Right lung (tissue), 10 donors: Measurements from ENCODE around the gene NFXL1. TPM values are rescaled to one million over a fixed set of nuclear protein-coding genes. Genes with fewer than 3 reads are reported as not detected.
"Not testable (repeated sequence)": the region's sequence is repeated elsewhere in the genome, so short reads cannot be mapped to it uniquely, and the experiment has no call there.

Experiments used
- DNase-seq, 2 donors: peaks; one replicate each; pipeline ENCODE4 v3.0.0-alpha.2; 2013
- long read RNA-seq, 8 donors: transcript quantifications; one replicate each; lab custom pipeline, GENCODE V29; 2026
- polyA plus RNA-seq, 5 donors: library from polyadenylated mRNA; unstranded; fragments of 120-200 nt; gene quantifications; one replicate each; pipeline versions ENCODE4 v1.2.1 to v1.2.3, GENCODE V29; 2013; ENCODE audit warnings: inconsistent platforms in 1 of 5, low replicate concordance in 1 of 5; ENCODE audit not compliant: insufficient read length in 5 of 5, insufficient read depth in 1 of 5

The NFXL1 gene
- 10 to 100 TPM; 20.3 to 33.0 (median 26.5) TPM for polyA plus RNA-seq
- long read RNA-seq, donor 1, partial matches to known transcripts = 0 of 2 reads
- long read RNA-seq, donor 1, other reads (novel, unspliced or antisense) = 0 of 2 reads
- long read RNA-seq, donor 2 = 0 reads
- long read RNA-seq, donor 3, partial matches to known transcripts = 0 of 1 reads
- long read RNA-seq, donor 3, other reads (novel, unspliced or antisense) = 0 of 1 reads
- long read RNA-seq, donor 4, partial matches to known transcripts = 0 of 3 reads
- long read RNA-seq, donor 4, other reads (novel, unspliced or antisense) = 0 of 3 reads
- long read RNA-seq, donor 5, partial matches to known transcripts = 9 of 10 reads
- long read RNA-seq, donor 5, other reads (novel, unspliced or antisense) = 0 of 10 reads
- long read RNA-seq, donor 6 = 0 reads
- long read RNA-seq, donor 7, partial matches to known transcripts = 5 of 5 reads
- long read RNA-seq, donor 7, other reads (novel, unspliced or antisense) = 0 of 5 reads
- long read RNA-seq, donor 8, partial matches to known transcripts = 0 of 2 reads
- long read RNA-seq, donor 8, other reads (novel, unspliced or antisense) = 0 of 2 reads

DNA sequence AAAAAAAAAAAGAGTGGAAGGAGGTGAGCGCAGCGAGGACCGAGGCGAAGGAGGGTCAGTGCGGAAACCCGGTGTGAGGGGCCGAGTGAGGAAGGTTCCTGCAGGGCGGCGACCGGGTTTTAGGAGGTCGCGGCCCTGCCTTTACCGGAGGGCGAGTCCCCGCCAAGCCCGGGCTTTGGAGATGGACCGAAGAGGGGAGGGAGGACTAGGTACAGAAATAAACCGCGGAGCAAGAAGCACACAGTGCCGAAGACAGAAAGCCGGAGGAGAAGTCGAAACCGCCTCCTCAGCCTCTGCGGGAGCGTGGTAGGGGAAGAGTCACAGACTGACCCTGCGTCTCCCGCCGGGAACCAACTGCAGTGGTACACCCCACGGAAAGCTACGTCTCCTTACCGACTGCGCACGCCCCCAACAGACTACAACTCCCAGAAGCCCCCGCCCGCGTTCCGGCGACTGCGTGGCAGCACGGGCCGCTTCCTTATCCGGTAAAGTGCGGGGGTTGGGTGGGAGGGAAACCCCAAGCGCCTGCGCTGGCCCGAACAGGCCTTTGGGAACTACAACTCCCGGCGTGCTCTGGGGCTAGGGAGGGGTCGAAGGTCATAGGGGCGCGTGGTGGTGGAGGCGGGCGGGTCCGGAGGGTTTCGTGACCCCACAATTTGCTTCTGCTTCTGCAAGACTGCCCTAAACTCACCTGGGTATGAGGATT is at the start of gene NFXL1:
TSS of gene NFXL1 (minus strand) at position 364 of the 706 bp plus-strand sequence. CDS start 380 bp downstream, outside the sequence.
- peak; percentile 96 to 97 for DNase-seq

DNA sequence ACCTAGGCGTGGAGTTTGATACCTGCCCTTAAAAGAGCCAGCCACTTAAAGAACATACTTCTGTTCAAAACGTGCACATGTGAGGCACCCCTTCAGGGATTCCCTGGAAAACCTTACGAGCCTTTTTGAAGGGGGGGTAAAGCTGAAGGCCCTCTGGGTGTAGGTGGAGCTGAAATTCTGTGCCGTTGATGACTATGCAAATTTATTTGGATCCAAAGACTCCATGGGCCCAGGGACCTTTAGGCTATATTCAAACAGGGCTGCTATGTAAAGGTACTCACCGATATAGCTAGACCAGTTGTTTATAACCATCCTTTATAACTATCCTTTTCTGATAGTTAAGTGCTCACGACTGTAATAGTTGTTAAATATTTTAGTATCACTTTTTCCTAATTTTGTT is 40.3 kb upstream of the NFXL1 start:
- no peak for DNase-seq

DNA sequence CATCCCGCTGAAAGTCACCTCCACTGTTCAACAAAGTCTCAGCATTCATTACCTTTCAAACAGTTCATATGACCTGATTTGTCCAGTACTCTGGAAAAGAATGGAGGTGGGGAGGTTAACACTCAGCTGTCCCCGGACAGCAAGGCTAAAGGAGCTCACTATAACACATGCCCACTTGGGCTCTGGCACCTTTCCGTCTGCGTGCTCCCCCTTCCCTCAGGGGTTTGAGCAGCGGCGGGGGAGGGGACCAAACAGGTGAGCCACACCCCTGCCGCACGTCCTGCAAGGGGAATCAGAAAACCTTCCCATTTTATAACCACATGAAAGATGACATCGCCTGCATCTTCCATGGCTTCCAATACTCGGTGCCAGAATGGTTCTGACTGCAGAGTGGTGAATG is 39.9 kb upstream of the NFXL1 start:
- no peak for DNase-seq

DNA sequence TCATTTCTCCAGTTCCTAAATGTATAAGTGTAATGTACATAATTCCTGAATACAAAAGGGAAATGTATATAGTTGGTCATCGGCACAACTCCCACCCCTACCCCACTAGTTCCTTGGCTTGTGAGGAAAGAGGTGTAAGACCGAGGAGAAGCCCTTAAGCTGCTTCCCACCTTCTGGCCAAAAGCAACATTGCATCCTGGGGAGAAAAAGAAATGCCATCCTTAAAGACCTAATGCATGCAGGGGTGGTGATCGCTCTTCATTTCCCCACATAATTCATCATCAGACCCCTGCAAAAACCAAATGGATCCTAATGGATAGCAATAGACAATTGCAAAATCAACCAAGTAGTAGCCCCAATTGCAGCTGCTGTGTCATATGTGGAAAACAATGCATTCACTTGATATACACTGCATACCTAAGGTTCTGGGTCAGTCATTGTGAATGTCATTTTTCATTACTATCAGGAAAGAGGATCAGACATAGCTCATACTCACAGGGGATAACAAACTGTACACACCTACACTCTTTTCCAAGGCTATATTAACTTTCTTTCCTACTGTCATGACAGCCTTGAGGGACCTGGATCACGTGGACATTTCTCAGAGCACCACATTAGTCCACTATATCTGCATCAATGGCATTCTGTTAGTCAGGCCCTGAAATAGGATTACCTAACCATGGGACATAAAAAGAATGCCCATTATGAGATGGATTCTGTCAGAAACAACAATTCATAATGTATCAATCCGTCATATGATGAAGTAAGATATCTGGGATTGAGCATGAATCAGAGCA is 31.7 kb upstream of the NFXL1 start:
- no peak for DNase-seq

DNA sequence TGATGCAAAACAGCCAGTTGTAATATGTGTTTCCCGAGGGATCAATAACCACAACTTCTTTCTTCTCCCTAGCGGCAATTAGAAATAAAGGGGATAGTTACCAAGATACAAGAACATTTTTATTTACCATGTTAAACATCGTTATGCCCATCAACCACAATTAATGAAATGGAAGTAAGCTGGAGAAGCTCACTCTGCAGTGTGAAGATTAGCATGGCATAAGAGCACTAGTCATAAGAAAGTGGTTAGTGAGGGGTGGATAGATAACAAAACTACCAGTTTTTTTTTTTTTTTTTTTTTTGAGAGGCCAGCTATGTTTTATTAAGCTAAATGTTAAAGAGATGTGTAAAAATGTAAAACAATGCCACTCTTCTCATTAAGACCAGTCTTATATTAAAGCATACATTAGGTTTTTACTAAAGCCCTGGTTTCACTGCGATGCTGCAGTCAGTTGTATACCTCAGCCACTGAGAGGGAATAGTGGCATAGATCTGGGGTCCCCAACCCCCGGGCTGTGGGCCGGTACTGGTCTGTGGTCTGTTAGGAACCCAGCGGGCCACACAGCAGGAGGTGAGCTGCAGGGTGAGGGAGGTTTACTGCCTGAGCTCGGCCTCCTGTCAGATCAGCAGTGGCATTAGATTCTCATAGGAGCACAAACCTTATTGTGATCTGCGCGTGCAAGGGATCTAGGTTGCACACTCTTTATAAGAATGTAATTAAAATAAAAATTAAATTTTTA is 27.9 kb upstream of the NFXL1 start:
- DNase-seq = no peak

DNA sequence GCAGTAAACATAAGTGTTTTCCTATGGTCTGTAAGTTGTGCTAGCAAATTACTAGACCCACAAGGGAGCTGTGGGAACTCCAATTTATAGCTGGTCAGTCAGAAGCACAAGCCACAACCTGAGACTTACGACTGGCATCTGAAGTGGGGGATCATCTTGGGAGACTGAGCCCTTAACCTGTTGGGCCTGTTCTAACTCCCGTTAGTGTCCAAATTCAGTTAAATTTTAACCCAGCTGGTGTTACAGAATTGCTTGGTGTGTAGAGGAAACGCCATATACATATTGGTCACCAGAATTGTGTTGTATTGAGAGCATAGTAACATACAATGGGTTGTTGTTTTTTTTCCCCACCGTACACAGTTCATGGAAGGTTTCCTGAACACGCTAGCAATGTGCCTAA is 25.1 kb upstream of the NFXL1 start:
- no peak for DNase-seq

DNA sequence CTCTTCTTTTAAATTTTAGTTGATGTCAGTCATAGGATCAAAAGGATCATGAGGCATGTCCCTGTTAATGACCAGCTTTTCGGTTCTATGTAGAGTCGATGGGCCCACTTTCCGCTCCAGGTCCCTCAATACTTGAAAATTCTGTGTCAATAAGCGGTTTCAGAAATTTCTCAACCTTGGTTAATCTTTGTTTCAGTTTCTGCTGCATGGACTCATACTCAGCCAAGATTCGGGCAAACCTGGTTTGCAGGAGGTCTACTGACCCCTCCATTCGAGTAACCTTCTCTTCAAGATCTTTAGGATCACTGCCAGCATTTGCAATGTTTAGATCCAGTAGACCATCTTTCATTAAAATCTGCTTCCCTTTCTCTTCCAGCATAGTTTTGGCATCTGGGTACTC is 22.0 kb upstream of the NFXL1 start:
- no peak for DNase-seq

DNA sequence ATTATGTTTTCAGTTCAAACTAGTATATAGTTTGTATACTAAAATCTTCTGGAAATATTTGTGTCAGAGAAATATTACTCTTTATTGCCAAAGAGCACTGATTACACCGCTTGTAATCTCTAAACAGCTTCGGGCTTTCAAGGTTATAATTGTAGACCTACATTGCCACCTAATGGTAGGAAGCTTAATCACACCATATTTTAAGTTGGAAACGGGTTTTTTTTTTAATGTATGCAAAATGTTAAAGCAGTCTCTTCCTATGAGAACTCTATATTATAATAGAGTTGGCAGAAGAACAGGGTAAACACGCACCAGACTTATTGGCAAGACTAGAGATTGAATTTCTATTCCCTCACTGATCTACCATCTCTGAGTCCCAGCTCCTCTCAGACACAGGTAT is 19.5 kb upstream of the NFXL1 start:
- peak in 1 of 2 donors; percentile 48 for DNase-seq

DNA sequence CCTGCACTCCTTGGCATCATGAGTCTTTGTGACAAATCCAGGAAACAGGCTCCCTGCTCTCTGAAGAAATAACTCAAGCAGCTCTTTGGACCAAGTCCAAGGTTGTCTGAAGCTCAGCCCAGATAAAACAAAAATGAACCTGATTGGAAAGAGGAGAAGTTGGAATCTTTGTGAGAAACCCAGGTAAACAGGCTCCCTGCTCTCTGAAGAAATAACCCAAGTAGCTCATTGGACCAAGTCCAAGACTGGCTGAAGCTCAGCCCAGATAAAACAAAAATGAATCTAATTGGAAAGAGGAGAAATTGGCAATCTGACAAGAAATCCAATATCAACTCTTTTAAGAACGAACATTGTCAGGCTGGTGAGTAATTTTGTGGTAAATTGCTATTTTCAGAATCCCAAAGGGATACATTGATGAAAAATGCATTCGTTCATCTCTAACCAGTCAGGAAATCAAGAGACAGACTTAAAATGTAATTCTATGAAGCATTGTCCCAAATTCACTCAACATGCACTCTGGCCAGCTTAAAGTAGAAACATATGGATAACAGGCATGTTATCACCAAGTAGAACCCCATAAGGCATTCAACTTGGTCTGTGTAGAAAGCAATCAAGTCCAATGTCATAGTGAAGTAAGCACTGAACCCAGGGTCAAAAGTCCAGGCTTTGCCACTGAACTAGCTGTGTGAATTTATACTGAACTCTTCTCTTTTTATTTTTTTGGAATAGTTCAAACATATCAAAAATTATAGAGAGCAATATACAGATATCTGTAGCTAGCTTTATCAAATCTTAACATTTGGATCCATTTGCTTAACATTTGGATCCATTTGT is 16.8 kb upstream of the NFXL1 start:
- peak in 1 of 2 donors; percentile 36 for DNase-seq

DNA sequence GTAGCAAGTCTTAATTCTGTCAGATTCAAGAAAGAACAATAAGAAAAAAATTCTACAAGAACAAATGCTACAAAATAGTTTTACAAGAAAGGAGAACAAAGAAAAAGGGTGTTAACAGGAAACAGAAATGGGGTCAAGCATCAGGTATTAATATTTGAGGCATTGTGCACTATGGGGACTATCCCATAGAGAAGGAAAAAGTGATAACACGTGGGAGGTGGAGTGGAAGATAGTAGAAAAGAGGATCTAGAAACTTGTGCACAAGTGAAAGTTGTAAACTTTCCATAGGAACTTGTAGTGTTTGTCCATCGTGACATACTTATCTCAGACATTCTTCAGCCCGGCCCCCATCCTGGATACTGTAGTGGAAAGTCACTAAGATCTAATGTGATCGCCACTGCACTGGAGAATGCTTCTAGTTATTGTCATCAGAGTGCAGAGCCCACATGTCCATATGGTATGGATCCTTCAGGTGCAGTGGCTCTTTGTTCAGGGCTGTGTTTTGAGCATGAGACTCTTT is 15.4 kb upstream of the NFXL1 start:
- DNase-seq = no peak

DNA sequence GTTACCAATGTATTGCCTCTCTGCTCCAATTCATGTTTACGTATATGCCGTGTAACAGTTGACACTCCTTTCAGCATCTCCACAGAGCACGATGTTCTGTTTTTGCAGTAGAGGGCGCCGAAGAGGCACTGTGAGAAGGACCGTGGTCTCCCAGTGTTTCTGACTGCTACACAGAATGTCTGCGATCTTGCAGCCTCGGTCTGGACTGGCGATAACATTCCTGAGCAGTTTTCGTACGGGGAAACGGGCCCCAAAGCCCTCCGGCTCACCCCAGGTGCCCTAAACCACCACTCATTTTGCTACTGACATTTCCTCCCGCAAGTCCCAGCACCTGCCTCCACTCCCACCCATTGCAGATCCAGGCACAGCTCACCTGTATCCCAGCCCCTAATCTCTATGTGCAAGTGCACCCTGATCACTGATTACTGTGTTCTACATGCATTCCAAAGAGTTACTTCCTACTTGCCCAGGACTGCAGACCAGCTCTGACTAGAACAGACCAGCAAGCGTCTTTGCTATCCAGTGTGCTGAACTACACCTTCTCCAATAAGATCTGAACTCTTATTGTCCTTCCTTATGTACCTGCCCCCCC is 12.4 kb upstream of the NFXL1 start:
- DNase-seq = peak; percentile 42 to 46

DNA sequence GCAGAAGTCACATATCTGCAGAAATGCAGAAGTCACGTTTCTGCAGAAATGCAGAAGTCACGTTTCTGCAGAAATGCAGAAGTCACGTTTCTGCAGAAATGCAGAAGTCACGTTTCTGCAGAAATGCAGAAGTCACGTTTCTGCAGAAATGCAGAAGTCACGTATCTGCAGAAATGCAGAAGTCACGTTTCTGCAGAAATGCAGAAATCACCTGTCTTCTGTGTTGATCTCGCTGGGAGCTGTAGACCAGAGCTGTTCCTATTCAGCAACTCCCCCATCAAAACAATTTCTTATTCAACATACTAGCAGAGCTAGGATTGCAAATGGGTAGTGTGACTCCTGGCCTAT is 8.9 kb upstream of the NFXL1 start:
- not testable (repeated sequence) for DNase-seq

DNA sequence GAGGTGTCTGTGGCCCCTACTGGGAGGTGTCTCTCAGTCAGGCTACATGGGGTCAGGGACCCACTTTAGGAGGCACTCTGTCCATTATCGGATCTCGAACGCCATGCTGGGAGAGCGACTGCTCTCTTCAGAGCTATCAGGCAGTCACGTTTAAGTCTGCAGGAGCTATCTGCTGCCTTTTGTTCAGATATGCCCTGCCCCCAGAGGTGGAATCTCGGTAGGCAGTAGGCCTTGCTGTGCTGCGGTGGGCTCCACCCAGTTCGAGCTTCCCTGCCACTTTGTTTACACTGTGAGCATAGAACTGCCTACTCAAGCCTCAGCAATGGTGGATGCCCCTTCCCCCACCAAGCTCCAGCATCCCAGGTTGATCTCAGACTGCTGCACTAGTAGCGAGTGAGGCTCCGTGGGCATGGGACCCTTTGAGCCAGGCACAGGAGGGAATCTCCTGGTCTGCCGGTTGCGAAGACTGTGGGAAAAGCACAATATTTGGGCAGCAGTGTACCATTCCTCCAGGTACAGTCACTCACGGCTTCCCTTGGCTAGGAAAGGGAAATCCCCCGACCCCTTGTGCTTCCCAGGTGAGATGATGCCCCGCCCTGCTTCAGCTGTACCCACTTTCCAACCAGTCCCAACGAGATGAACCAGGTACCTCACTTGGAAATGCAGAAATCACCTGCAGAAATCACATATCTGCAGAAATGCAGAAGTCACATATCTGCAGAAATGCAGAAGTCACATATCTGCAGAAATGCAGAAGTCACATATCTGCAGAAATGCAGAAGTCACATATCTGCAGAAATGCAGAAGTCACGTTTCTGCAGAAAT is 8.3 kb upstream of the NFXL1 start:
- DNase-seq = not testable (repeated sequence)

DNA sequence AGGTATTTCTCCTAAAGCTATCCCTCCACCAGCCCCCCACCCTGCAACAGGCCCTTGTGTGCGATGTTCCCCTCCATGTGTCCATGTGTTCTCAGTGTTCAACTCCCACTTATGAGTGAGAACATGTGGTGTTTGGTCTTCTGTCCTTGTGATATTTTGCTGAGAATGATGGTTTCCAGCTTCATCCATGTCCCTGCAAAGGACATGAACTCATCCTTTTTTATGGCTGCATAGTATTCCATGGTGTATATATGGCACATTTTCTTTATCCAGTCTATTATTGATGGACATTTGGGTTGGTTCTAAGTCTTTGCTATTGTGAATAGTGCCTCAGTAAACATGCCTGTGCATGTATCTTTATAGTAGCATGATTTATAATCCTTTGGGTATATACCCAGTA is 2.8 kb upstream of the NFXL1 start:
- not testable (repeated sequence) for DNase-seq

DNA sequence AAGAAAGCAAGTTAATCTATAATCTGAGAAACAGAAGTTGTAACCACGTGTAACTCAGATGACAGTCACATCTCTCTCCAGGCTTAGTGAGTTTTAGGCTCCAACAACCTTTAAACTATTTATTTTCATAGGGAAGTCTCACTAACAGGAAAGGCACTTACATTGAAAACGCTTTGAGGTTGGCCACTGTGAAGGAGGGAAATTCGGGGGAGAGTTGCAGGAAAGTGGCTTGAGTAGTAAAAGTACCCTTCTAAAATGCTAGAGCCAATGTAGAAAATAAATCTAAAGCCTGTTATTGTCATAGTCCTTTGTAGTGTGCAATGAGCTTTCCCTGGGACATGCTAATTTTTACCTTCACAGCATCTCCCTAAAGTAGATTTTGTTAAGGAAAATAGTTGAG is 995 bp upstream of the NFXL1 start:
- no peak for DNase-seq

DNA sequence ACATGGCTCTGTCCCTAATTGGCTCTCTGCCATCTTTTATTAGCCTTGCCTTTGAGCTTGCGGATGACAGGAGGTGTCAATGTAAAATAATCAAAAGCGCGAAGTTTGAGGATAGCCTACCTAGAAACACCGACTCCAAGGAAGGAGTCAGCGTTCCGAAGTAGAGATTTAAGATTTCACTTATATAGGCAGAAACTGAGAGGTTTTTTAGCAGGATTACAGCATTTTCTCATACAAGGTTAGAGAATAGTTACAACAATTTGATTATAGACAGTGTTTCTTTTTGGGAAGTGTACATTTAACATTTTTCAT is 499 bp upstream of the NFXL1 start:
- DNase-seq = no peak

DNA sequence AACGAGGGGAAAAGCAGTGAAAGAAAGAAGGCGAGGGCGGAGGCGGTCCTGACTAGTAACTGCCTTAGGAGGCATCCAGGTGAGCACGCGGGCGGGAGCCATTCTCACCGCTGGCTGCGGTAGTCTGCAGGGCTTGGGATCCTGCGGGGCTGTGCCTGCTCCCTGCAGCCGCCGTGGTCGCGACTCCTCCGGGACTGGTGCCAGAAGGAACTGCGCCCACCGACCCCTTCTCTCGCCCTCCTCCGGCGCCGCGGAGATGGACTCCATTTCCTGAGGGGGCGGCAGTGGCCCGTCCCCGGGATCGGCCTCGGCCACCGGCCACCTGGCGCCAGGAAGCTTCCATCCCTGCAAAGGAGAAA is 543 bp downstream of the NFXL1 start:
- no peak for DNase-seq

DNA sequence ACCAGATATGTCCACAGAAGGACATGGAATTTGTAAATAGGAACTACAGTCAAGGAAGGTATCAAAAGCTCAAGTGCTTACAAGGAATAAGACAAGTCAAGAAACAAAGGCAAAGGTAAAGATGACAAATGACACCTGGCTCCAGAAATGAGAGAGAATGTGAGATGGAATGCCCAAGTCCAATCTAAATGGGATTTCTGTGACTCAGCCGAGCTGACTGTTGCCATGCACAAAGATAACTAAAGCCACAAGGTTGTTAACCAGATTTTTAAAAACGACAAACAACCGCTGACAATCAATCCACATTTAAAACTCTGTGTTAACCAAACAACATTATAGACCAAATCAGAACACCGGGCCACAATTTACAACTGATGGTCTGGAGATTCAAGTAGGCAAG is 1.1 kb downstream of the NFXL1 start:
- DNase-seq = no peak

DNA sequence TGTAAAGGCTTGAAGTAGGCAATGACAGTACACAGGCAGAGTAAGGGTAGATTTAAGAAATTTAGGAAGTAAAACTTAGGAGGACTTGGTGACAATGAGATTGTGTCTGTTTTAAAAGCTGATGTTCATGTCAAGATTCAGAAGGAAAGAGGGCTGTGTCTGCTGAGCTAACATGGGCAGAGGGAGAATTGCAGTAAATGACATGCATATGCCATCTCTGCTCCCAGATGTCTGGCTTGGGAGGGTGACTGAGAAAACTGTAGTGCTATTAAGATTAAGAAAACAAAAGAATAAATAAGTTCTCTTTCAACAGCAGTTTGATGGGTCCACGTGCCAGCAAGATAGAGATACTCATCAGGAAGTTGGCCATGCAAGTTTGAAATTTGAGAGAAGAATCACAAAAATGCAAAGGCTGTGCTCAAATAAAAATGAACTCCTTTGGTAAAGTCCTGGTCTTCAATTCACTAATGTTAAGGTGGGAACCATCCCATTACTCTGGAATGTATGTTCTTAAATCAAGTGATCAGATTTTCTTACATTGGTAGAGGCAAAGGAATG is 7.2 kb downstream of the NFXL1 start:
- DNase-seq = no peak
